DMS 273 (cell line): Measurements from ENCODE around the gene PHAF1.
"Not testable (repeated sequence)": the region's sequence is repeated elsewhere in the genome, so short reads cannot be mapped to it uniquely, and the experiment has no call there.

Experiments used
- DNase-seq: peaks from one replicate; lab custom pipeline; 2025; ENCODE audit not compliant: unreplicated experiment; lab: John Stamatoyannopoulos, UW

PHAF1 gene

DNA sequence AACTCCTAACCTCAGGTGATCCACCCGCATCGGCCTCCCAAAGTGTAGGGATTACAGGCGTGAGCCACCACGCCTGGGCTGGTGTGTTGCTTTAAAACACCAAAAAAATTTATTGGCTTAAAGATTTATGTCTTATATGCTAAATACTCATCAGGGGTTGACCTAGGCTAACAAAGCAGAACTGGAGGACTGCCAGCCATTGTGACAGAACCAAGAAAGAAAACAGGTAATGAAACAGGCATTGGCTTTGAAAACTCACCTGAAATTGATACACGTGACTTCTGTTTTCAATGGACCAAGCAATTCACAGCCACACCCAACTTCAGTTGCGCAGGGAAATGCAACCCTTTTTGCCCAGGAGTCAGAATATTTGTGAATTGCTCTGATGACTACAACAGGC, 4.9 kb upstream of the PHAF1 start:
- no peak for DNase-seq

DNA sequence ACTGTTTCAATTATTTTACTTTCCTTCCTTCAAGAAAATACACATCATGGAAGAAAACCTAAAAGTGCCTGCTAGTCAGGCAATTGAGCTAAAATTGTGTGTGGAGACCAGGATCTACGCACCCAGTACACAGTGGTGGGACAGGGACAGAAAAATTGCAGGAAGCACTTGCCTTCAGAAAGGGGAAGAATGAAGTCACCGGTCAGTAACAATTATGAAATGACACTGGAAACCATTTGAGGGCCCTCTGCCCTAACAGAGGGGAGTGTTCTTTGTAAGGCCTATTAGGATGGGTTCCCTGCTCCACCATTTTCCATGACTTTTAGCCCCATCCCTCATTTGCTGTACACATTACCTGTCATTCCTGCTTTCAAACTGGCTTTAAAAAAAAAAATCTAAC, 4.5 kb upstream of the PHAF1 start:
- DNase-seq: no peak

DNA sequence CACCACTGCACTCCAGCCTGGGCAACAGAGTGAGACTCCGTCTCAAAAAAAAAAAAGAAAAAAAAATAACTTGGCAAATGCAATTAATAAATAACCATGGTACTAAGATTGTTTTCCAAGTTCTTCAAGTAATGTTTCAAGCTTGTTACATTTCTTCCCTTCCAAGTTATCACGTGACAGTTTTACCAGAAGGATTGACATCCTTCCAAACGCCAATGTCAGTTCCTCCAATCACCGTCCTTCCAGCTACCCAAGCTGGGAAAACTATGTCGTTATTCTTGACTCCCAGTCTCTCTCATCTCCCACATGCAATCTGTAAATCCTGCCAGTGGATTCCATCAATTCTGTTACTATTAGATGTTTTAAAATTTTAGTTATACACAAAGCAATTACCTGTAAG, 3.9 kb upstream of the PHAF1 start:
- DNase-seq: peak; percentile 29

DNA sequence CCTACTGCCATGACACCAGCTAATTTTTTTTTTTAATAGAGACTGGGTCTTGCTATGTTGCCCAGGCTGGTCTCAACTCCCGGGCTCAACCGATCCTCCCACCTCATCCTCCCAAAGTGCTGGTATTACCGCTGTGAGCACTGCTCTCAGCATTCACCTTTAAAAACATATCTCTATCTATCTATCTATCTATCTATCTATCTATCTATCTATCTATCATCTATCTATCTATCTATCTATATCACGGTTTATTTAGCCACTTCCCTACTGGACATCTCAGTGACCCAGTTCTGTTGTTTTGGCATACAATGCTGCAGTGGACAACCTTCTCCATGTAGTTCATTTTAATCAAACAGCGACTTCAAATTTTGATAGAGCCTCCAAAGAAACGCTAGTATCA, 1.3 kb upstream of the PHAF1 start:
- DNase-seq: no peak

DNA sequence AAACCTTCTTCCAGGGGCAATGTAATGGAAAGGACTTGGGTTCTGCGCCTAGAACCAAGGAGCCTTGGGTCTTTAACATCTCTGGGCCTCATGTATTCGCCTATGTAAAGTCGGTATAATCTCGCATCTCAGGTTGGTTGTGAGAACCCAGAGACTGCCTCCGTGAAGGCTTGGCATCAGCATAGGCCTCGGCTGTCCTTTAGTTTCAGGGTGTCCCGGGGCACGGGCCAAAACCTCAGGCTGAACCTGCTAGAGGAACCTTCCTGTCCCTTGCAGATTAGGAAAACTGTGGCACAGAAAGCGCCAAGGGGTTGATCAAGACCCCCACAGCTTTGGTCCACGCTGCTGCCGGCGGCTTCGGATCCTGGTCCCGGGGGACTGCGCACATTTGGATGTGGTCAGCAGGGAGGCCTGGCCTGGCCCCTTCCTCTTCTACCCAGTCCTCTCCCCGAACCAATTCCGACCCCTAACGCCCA, 772 bp upstream of the PHAF1 start:
- no peak for DNase-seq

DNA sequence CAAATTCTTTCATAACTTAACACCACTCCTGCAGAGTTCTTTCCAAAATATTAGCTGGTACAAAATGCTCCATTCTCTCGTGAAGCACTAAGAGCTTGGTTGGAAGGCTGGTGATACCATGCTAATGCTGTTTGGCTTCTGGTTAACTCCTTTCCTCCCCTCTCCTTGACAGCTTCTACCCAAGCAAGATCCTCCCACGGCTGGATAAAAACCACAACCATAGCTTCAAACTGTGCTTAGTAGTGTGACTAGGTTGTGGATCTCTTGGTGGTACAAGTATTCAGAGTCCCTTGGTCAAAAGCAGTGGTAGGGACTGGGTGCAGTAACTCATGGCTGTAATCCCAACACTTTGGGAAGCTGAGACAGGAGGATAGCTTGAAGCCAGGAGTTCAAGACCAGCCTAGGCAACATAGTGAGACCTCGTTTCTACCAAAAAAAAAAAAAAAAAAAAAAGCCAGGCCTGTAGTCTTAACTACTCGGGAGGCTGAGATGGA, 2.3 kb downstream of the PHAF1 start:
- no peak for DNase-seq

DNA sequence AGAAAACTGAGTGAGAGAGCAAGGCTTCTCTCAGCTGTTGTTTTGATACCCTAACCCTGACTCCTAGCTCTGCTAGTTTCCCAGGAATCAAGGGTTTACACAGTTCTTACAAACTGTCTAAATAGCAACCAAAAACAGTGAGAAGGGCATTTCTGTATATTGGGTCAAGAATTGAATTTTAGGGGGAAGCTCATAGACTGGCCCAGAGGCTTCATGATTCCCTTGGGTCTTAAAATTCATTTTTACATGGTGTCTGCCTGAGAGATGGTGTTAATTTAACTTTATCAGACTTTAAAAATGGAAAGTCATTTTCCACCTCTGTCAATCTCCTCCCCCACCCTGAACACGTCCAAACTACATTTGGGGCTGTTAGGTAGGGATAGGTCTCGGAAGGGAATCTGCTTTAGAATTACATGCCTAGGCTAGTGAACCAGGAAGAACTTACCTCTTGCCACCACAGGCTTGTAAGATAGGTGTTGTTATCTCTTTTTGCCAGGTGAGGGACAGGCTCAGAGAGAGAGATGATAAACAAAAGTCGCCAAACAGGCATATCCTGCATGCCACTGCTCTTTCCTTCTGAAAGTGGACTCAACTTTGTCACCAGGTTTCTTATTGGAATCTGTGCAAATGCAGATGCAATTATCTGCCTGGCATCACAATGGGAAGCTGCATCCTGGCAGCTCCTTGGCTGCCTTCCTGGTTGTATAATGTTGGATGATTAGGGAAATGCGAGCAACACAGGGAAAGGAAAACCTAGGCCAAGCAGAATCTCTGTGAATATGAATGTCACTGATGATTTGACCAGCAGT, 3.1 kb downstream of the PHAF1 start:
- DNase-seq: no peak

DNA sequence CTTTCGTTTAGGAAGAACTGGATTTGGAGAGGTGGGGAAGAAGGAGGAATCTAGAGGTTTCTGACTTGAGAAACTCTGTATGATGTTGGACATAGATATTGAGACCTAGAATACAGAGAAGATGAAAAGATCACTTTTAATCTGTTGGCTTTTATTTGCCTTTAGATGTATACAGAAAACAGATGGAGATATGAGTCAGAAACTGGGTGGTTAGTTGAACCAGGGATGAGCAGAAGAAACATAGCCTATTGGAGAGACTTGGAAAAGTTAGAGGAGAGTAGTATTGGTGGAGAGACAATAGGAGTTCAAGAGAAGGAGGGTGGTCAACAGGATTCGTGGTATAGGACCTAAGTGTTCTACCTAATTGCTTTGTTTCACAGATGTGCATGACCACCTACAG, 5.1 kb downstream of the PHAF1 start:
- DNase-seq: no peak

DNA sequence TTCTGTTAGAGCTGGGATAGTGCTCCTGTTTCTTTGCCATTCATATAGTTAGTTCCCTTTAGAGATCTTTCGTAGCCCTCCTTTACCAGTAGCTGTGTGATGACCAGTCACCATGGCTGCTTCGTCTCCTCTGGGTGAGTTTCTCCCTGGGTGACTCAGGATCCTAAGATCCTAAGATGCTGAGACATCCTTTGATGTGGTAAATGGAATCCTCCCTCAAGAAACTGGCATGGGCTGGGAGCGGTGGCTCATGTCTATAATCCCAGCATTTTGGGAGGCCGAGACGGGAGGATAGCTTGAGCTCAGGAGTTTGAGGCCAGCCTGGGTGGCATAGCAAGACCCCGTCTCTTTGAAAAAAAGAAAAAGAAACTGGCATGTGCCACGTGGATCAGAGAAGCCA, 5.9 kb downstream of the PHAF1 start:
- DNase-seq: no peak

DNA sequence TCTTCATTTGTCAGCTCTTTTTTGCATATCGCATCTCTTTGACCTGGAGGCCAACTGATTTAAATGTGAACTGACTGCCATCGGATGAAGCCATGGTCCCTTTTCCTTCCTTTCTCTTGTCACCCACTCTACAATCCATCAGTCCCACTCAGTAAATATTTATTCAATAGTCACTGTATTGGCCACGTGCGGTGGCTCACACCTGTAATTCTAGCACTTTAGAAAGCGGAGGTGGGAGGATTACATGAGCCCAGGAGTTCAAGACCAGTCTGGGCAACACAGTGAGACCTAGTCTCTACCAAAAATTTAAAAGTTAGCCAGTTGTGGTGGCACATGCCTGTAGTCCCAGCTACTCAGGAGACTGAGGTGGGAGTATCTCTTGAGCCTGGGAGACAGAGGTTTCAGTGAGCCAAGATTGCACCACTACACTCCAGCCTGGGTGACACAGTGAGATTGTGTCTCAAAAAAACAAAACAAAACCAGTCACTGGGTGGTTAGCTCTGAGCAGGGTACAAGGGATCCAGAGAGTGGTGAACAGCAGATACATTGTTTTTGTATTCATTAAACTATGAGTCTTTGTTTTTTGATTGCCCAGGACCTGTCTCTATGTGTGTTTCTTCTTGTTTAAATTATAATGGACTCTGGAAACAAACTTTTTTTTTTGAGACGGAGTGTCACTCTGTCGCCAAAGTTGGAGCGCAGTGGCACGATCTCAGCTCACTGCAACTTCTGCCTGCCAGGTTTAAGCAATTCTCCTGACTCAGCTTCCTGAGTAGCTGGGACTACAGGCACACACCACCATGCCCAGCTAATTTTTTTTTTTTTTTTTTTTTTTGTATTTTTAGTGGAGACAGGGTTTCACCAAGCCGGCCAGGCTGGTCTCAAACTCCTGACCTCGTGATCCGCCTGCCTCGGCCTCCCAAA, 6.9 kb downstream of the PHAF1 start:
- DNase-seq: no peak

DNA sequence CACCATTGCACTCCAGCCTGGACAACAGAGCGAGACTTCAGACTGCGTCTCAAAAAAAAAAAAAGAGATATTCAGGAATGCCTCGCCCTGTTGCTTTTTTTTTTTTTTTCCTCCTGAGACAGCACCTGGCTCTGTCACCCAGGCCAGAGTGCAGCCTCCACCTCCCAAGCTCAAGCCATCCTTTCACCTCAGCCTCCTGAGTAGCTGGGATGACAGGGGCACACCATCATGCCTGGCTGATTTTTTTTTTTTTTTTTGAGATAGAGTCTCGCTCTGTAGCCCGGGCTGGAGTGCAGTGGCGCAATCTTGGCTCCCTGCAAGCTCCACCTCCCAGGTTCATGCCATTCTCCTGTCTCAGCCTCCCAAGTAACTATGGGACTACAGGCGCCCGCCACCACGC, 8.0 kb downstream of the PHAF1 start:
- DNase-seq: no peak

DNA sequence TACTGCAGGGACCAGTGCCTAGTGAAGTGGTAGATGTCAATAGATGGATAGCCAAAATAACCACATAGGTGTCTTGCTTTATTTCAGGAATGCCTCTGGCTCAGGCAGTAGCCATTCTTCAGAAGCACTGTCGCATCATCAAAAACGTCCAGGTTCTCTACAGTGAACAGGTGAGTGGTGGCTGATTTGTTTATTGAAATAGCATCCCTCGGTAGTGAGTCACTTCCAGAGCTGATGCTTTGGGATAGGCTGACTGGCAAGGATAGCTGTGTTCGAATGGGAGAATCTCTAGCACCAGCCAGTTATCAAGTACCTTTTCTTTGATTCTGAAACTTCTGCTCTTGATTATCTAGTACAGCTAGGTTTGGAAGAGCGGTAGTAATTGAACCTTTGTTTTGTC, 10.3 kb downstream of the PHAF1 start:
- no peak for DNase-seq

DNA sequence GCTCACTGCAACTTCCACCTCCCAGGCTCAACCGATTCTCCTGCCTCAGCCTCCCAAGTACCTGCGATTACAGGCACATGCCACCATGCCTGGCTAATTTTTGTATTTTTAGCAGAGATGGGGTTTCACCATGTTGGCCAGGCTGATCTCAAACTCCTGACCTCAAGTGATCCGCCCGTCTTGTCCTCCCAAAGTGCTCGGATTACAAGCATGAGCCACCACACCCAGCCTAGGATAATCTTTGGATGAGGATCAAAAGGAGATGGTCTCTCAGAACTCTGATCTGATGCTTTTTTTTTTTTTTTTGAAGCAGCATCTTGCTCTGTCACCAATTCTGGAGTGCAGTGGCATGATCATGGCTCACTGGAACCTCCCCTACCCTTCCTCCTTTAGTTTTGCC, 13.1 kb downstream of the PHAF1 start:
- DNase-seq: not testable (repeated sequence)

DNA sequence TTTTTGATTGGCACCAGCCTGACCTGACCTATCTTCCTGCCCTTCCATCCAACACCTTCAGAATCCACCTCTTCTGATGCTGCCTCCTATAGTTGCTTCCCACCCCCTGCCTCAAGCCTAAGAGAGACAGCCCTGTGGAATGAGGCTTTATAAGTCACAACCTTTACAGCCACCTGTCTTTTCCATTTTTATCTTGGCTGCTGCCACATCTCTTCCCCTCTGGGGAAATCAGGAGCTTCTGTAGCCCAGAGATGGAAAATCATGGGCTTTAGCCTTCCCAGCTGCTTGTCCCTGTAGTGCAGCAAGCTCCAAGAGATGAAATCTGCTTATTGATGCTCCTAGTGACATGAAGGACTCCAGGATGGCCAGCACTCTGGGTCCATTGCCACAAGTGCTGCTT, 18.7 kb downstream of the PHAF1 start:
- no peak for DNase-seq

DNA sequence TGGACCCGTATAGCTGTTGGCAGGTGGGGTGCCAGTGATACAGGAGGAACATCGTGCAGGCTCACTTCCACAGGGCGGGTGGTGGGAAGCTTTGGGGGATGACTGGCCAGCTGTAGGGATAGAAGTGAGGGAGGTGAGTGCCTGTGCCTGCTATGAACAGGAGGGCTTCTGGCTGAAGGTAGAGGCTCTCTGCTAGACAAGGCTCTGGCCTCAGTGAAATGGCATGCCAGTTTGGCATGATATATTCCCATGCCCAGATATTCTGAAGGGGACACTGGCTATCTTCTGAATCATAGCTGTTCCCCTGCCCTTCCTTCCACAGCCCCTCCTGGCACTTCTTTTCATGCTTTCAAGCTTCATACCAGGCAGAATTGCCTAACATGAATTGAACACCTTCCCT, 19.1 kb downstream of the PHAF1 start:
- DNase-seq: no peak

DNA sequence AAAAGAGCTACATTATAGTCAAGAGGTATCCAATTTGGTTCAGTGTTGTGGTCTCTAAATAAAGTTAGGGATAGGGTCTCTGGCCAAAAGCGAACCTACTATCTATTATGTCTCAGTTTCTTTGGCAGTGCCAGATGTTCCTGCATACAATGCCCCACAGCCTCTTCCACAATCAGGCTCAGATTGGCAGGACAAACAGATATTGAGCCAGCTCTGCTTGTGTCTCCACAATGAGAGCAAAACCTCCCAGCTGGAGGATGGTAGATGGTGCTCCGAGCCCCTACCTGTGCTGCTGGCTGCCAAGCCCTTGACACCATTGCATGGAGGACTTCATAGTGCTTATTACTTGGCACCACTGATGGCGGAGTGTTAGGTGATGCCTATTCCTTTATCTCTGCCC, 19.7 kb downstream of the PHAF1 start:
- DNase-seq: no peak

DNA sequence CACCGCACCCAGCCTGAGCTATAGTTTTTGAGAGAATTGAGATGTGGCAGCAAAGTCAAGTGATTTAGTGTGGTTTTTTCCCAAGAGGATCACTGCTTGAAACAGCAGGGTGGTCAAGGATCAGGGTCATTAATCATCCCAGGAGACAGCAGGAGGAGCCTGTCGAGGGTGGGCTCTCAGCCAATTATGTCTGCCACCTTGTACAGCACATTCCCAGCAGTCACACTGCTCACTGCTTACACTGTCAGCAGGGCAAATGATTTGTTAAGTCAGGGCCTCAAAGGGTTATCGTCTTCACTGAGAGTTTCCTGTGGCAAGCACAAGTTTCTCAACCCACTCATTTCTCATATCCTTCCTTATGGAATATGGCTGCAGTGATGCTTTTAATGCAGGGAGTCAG, 27.9 kb downstream of the PHAF1 start:
- DNase-seq: peak; percentile 32

DNA sequence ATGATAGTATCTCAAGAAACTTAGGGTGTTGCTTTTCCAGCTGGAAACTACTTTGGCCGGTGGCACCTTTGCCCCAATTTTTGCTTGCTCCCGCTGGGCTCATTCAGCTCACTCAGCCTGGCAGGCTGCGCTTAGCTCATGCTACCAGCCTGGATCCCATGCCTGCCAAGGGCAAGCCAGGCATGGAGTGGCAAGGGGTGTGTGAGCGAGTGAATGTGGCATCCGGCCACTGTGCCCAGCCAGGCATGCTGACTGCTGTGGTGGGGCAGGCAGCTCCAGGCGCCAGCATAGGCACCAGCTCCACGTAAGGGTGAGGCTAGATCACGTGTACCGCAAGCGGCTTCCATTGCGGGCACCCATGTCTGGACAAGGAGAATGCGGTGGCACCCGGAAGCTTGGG, 31.6 kb downstream of the PHAF1 start:
- DNase-seq: no peak

DNA sequence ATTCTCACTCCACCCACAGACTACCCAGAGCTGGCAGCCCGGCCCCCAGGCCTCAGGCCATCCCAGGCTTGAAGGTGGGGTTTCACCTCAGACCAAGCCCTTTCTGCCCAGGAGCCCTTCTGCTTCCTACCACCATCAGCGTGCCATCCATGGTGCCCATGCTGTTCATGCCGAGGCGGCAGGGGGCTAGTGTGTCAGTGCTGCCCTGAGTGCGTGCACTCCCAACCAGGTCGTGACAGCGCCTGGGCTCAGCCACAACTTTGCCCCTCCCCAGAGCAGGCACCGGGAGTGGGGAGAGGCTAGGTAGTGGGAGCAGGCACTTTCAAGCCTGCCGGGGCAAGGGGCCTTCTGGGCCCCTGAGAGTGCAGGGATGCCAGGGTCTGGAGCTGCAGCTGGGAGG, 32.6 kb downstream of the PHAF1 start:
- DNase-seq: no peak

DNA sequence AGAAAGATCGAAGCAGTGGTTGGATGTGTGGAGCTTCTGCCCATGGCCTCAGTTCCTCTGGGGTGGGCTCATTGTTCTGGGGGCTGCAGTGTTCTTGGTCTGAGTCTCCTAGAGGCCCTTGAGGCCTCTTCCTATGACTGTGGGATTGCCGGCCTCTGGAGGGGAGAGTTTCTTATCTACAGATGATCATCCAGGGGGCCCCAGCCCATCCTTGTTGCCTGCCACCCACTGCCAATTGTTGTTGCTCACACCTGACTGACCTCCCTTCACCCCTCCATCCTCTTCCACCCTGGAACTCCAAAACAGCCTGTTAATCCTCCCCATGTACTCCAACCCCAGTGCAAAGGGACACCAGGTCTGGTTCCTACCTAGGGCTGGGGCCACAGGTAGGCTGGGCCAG, 35.2 kb downstream of the PHAF1 start:
- no peak for DNase-seq

DNA sequence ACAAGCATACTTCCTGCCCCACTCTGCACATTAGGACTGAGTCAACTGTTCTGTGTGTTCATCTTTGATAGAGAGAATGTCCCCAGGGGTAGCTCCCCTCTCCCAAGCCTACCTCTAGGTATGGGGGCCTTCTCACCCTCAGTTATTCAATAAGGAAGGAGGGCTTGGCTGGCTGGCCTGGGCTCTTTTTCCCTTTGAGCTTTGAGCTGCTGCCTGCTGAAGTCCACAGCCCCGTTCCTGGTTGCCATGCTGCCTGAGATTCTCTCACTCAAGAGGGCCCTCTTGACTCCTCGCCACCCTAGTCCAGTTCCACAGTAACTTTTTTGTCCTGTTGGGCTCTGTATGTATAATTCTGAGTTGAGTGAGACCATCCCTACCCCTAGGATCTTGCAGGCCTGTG, 36.0 kb downstream of the PHAF1 start:
- no peak for DNase-seq
